ENCODE results near the gene HSFX4. TPM values are rescaled to one million over a fixed set of nuclear protein-coding genes. Genes with fewer than 3 reads are reported as not detected.
"Not testable (repeated sequence)": the region's sequence is repeated elsewhere in the genome, so short reads cannot be mapped to it uniquely, and the experiment has no call there.

HSFX4 gene
- total RNA-seq, 1 donor from 2014 or later: not detected

GRCh38 chrX:149908308-149908707 is 21.1 kb upstream of the HSFX4 start:
- no peak overlapping the region for H3K4me3 Mint-ChIP-seq (ENCODE audit: unreplicated experiment)

GRCh38 chrX:149908727-149909126 is 20.6 kb upstream of the HSFX4 start:
- no peak overlapping the region for H3K4me3 Mint-ChIP-seq (ENCODE audit: unreplicated experiment)
- H3K4me1 Mint-ChIP-seq (ENCODE audit: unreplicated experiment): peaks cover 9% of the 10 kb centered on the region
- no peak for TF ChIP-seq CTCF (IDR thresholded peaks at IDR 0.05; ENCODE audit: unreplicated experiment)
- H3K27me3 Mint-ChIP-seq (ENCODE audit: unreplicated experiment): no peaks in the 10 kb centered on the region
- DNase-seq (ENCODE audit: low spot score): no peak
- no peak overlapping the region for H3K27ac Mint-ChIP-seq (ENCODE audit: unreplicated experiment)
- no peaks in the 10 kb centered on the region for H3K36me3 Mint-ChIP-seq (ENCODE audit: low read depth, unreplicated experiment)
- H3K9me3 Mint-ChIP-seq (ENCODE audit: unreplicated experiment): no peaks in the 10 kb centered on the region

More at GRCh38 chrX:149908308-149908707, 21.1 kb upstream of the HSFX4 start:
- H3K27me3 Mint-ChIP-seq (ENCODE audit: unreplicated experiment): no peaks in the 10 kb centered on the region
- H3K9me3 Mint-ChIP-seq (ENCODE audit: unreplicated experiment): no peaks in the 10 kb centered on the region
- no peak for TF ChIP-seq CTCF (IDR thresholded peaks at IDR 0.05; ENCODE audit: unreplicated experiment)
- peaks cover 9% of the 10 kb centered on the region for H3K4me1 Mint-ChIP-seq (ENCODE audit: unreplicated experiment)
- no peak for DNase-seq (ENCODE audit: low spot score)
- H3K27ac Mint-ChIP-seq (ENCODE audit: unreplicated experiment): no peak overlapping the region
- H3K36me3 Mint-ChIP-seq (ENCODE audit: low read depth, unreplicated experiment): no peaks in the 10 kb centered on the region

DNA sequence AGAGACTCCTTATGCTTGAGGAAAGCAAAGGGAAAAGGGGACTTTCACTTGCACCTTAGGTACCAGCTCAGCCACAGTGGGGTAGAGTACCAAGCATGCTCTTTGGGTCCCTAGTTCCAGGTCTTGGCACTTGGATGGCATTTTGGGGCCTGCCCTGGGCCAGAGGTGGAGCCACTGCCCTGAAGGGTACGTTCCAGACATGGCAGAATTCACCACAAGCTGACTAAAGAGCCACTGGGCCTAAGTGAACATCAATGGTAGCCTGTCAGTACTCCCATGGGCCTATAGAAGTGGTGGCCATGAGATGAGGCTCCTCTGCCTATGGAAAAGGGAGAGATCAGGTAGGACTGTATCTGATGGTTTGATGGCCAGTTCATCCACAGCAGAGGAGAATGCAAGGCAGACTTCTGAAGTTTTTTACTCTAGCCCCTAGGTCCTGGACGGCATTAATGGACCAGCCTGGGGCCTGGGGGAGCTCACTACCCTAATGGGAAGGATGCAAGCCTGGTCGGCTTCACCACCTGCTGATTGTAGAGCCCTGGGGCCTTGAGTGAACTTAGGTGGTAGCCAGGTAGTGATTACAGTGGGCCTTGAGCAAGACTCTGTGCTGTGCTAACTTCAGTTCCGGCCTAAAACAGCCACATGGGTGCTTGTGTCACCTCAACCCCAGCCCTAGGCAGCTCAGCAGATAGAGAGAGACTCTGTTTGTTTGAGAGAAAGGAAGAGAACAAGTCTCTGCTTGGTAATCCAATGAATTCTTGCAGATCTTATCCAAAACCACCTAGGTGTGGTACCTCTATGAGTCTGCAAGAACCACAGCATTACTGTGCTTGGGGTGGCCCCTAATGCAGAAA is 19.8 kb upstream of the HSFX4 start:
- DNase-seq (ENCODE audit: low spot score): no peak
- no peak overlapping the region for H3K4me3 Mint-ChIP-seq (ENCODE audit: unreplicated experiment)
- H3K36me3 Mint-ChIP-seq (ENCODE audit: low read depth, unreplicated experiment): no peaks in the 10 kb centered on the region
- H3K9me3 Mint-ChIP-seq (ENCODE audit: unreplicated experiment): no peaks in the 10 kb centered on the region
- H3K27ac Mint-ChIP-seq (ENCODE audit: unreplicated experiment): no peak overlapping the region
- TF ChIP-seq CTCF (IDR thresholded peaks at IDR 0.05; ENCODE audit: unreplicated experiment): no peak
- peaks cover 4% of the 10 kb centered on the region for H3K4me1 Mint-ChIP-seq (ENCODE audit: unreplicated experiment)
- H3K27me3 Mint-ChIP-seq (ENCODE audit: unreplicated experiment): no peaks in the 10 kb centered on the region

GRCh38 chrX:149910178-149910695 is 19.1 kb upstream of the HSFX4 start:
- H3K27ac Mint-ChIP-seq (ENCODE audit: unreplicated experiment): no peak overlapping the region
- H3K4me3 Mint-ChIP-seq (ENCODE audit: unreplicated experiment): no peak overlapping the region
- H3K36me3 Mint-ChIP-seq (ENCODE audit: low read depth, unreplicated experiment): no peaks in the 10 kb centered on the region
- no peaks in the 10 kb centered on the region for H3K9me3 Mint-ChIP-seq (ENCODE audit: unreplicated experiment)
- H3K4me1 Mint-ChIP-seq (ENCODE audit: unreplicated experiment): no peaks in the 10 kb centered on the region
- no peak for DNase-seq (ENCODE audit: low spot score)
- no peaks in the 10 kb centered on the region for H3K27me3 Mint-ChIP-seq (ENCODE audit: unreplicated experiment)
- TF ChIP-seq CTCF (IDR thresholded peaks at IDR 0.05; ENCODE audit: unreplicated experiment): no peak

DNA sequence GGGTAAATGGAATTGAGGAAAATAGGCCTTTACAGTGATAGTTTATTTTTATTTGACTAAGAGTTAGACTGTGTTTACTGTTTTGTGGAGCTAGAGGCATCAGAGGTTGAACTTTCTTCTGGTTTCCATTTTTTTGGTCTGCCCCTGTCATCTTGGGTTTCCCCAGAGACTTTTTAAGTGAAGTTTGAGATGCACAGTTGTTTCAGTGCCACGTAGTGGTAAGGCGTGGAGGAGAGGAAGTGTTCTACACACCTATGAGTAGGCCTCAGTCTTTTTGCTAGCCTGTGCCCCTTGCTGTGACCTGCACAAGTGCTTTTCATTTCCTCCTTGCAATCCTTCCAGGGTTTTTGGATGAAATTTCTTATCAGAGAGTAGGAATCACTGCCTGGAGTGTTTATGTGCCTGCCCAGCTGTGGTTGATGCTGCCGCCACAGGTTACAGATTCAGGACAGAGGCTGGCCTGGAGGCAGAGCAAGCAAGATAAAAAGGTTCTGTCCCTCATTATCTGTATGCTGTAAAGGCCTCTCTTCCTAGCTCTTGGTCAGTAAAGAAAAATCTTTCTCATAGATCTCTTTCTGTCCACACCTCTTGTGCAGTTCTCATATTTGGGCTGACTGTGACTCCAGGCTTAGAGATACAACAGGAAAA is 12.5 kb upstream of the HSFX4 start:
- H3K9me3 Mint-ChIP-seq (ENCODE audit: unreplicated experiment): no peaks in the 10 kb centered on the region
- no peak overlapping the region for H3K27ac Mint-ChIP-seq (ENCODE audit: unreplicated experiment)
- no peak overlapping the region for H3K4me3 Mint-ChIP-seq (ENCODE audit: unreplicated experiment)
- H3K4me1 Mint-ChIP-seq (ENCODE audit: unreplicated experiment): no peaks in the 10 kb centered on the region
- no peak for DNase-seq (ENCODE audit: low spot score)
- no peak for TF ChIP-seq CTCF (IDR thresholded peaks at IDR 0.05; ENCODE audit: unreplicated experiment)
- no peaks in the 10 kb centered on the region for H3K27me3 Mint-ChIP-seq (ENCODE audit: unreplicated experiment)
- H3K36me3 Mint-ChIP-seq (ENCODE audit: low read depth, unreplicated experiment): no peaks in the 10 kb centered on the region

GRCh38 chrX:149923836-149924235 is 5.5 kb upstream of the HSFX4 start:
- H3K9me3 Mint-ChIP-seq (ENCODE audit: unreplicated experiment); DNase-seq (ENCODE audit: low spot score); H3K27me3 Mint-ChIP-seq (ENCODE audit: unreplicated experiment); H3K36me3 Mint-ChIP-seq (ENCODE audit: low read depth, unreplicated experiment); H3K4me1 Mint-ChIP-seq (ENCODE audit: unreplicated experiment); H3K27ac Mint-ChIP-seq (ENCODE audit: unreplicated experiment); H3K4me3 Mint-ChIP-seq (ENCODE audit: unreplicated experiment): not testable (repeated sequence)

DNA sequence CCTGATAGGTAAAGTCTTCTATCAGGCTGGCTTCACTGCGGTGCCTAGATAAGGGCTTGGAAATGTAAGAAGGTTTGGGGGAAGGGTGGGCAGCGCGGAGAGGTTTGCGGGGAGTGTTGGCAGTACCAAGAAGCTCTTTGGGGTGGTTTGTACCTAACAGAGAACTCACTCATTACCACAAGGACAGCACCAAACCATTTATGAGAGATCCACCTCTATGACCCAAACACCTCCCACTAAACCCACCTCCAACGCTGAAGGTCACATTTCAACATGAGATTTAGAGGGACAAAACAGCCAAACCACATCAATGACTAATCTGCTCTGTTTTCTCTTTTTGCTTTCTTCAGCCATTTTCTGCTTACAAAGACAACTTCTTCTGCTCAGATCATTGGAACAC is 4.9 kb upstream of the HSFX4 start:
- not testable (repeated sequence) for H3K36me3 Mint-ChIP-seq (ENCODE audit: low read depth, unreplicated experiment); H3K9me3 Mint-ChIP-seq (ENCODE audit: unreplicated experiment); DNase-seq (ENCODE audit: low spot score); H3K27me3 Mint-ChIP-seq (ENCODE audit: unreplicated experiment); H3K4me1 Mint-ChIP-seq (ENCODE audit: unreplicated experiment); H3K27ac Mint-ChIP-seq (ENCODE audit: unreplicated experiment); H3K4me3 Mint-ChIP-seq (ENCODE audit: unreplicated experiment)

Measured in endothelial cell (in vitro differentiated cells).